Fibroblast of pulmonary artery (primary cell): ENCODE results near the gene MAGI1.
A peak's percentile ranks its signal among the peaks of the same experiment; 100 is the strongest.
"Not testable (repeated sequence)": the region's sequence is repeated elsewhere in the genome, so short reads cannot be mapped to it uniquely, and the experiment has no call there.

ENCODE experiments used
- DNase-seq: peaks from one replicate; pipeline ENCODE4 v3.0.0-alpha.2; 2010; ENCODE audit warnings: low read depth
- H3K4me3 ChIP-seq: replicated peaks from 2 replicates; pipeline ENCODE4 v1.5.1; 2011; ENCODE audit warnings: low read depth, mild to moderate bottlenecking, control low read depth, low read length, moderate library complexity
- CTCF ChIP-seq: IDR thresholded peaks from 2 replicates; pipeline ENCODE4 v1.5.1; 2011; ENCODE audit warnings: mild to moderate bottlenecking, control low read depth, low read length, inconsistent platforms; ENCODE audit errors: missing control alignments

MAGI1 gene

DNA sequence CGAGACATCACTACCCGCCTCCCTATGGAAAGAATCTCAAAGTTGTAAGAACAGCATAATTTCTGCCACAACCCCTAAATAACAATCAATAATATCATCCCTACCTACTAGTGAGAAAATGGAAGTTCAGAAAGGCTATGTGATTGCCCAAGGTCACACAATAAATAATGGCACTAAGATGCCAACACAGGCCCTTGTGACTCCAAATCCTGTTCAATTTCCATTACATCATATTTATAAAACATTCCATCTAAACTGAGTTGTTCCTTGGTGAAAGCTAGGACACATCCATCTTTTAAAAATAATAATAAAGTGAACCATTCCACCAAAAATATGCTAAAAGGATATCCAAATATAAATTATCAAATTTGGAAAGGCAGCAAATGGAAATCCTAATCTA lies 144.6 kb downstream of the MAGI1 start:
- no peak overlapping the region for H3K4me3 ChIP-seq
- DNase-seq = no peak
- TF ChIP-seq CTCF = no peak

DNA sequence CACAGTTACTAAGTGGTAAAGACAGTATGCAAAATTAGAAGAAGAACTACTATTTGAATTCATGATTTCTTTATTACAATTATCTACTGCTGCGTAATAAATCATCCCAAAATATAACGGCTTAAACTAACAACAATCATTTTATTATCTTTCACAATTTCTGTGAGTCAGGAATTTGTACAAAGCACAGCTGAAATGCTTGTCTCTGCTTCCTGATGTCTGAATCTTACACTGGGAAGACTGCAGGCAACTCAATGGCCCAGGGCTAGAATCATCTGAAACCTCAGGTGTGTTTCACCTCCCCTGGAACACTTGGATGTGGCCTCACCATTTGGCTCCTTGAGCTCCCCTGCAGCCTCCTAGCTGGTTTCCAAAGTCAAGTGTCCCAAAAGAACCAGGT lies 145.1 kb downstream of the MAGI1 start:
- no peak for TF ChIP-seq CTCF
- no peak for DNase-seq
- H3K4me3 ChIP-seq = no peak overlapping the region

- H3K4me3 ChIP-seq, DNase-seq: not testable (repeated sequence)
Measured at GRCh38 chr3:65891477-65891876, 147.2 kb downstream of the MAGI1 start.

GRCh38 chr3:65890328-65890727 lies 148.4 kb downstream of the MAGI1 start:
- TF ChIP-seq CTCF = no peak
- no peak overlapping the region for H3K4me3 ChIP-seq
- no peak for DNase-seq

DNA sequence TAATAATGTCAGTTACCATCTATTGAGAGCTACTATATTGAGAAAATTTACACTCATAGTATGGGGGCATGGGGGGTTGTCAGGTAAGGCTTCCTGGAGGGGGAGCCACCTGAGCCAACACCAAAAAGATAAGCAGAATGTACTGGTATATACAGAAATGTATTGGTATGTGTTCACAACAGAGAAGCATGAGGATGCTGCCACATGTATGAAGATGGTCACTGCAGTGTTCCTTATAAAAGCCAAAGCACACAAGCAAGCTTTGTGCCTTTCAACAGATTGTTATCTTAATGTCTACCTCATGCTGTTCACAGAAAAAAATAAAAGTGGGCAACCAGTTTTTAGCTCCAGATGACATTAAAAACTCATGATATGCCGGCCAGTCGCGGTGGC lies 149.0 kb downstream of the MAGI1 start:
- no peak for DNase-seq
- no peak for TF ChIP-seq CTCF
- H3K4me3 ChIP-seq = no peak overlapping the region

GRCh38 chr3:65888980-65889706 lies 149.6 kb downstream of the MAGI1 start:
- no peak overlapping the region for H3K4me3 ChIP-seq
- DNase-seq = peak; percentile 97
- no peak for TF ChIP-seq CTCF

DNA sequence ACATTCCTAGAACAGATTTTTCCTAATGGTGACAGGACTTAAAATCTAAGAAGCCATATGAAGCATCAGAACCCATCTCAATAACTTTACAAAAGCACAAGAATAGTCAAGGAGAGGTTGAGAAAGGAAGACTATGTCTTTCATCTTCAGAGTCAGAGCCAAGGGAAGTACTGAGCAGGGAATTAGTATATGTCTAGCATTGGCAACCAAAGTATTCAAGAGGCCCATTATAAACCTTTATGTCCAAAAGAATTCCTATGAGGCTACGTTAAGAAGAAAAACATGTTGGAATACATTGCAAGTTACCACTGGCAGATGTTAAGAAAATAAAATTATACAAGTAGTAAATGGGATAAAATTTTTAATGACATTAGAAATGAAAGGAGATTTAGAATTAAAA lies 150.5 kb downstream of the MAGI1 start:
- no peak overlapping the region for H3K4me3 ChIP-seq
- no peak for TF ChIP-seq CTCF
- DNase-seq = no peak
